Hepatocyte (in vitro differentiated cells): ENCODE measurements around the gene CENPU. TPM values are rescaled to one million over a fixed set of nuclear protein-coding genes. Genes with fewer than 3 reads are reported as not detected.
A peak's percentile ranks its signal among the peaks of the same experiment; 100 is the strongest.
"Not testable (repeated sequence)": the region's sequence is repeated elsewhere in the genome, so short reads cannot be mapped to it uniquely, and the experiment has no call there.

ENCODE experiments used
- DNase-seq: peaks from one replicate; pipeline ENCODE4 v3.0.0-alpha.2; 2016; ENCODE audit warnings: low spot score
- H2AFZ ChIP-seq: fragments of 200-600 bp; sonication (generic); 2 replicates; pipeline ENCODE4 v1.6.0; 2016; ENCODE audit warnings: antibody characterized with exemption, mild to moderate bottlenecking
- H3K27ac ChIP-seq: fragments of 200-600 bp; sonication (generic); 2 replicates; pipeline ENCODE4 v1.5.1; 2016; ENCODE audit warnings: mild to moderate bottlenecking
- H3K27me3 ChIP-seq: fragments of 200-600 bp; sonication (generic); 2 replicates; pipeline ENCODE4 v1.6.1; 2016
- H3K36me3 ChIP-seq: fragments of 200-600 bp; sonication (generic); replicated peaks from 2 replicates; pipeline ENCODE4 v1.5.1; 2016; ENCODE audit warnings: low read depth; ENCODE audit not compliant: insufficient read depth
- H3K4me1 ChIP-seq: fragments of 200-600 bp; sonication (generic); 2 replicates; pipeline ENCODE4 v1.5.1; 2016; ENCODE audit warnings: mild to moderate bottlenecking, moderate library complexity; ENCODE audit not compliant: insufficient read depth
- H3K4me2 ChIP-seq: fragments of 200-600 bp; sonication (generic); 2 replicates; pipeline ENCODE4 v1.6.0; 2016
- H3K4me3 ChIP-seq: fragments of 200-600 bp; sonication (generic); 2 replicates; pipeline ENCODE4 v1.5.1; 2016; ENCODE audit warnings: mild to moderate bottlenecking
- H3K79me2 ChIP-seq: fragments of 200-600 bp; sonication (generic); 2 replicates; pipeline ENCODE4 v1.6.0; 2017; ENCODE audit warnings: mild to moderate bottlenecking
- H3K9me2 ChIP-seq: fragments of 200-600 bp; sonication (generic); replicated peaks from 2 replicates; pipeline ENCODE4 v1.6.0; 2017; ENCODE audit warnings: mild to moderate bottlenecking; ENCODE audit not compliant: insufficient read depth
- H3K9me3 ChIP-seq: fragments of 200-600 bp; sonication (generic); 2 replicates; pipeline ENCODE4 v1.5.1; 2016; ENCODE audit warnings: low read depth, mild to moderate bottlenecking
- H4K20me1 ChIP-seq: fragments of 200-600 bp; sonication (generic); 2 replicates; pipeline ENCODE4 v1.6.0; 2016; ENCODE audit warnings: mild to moderate bottlenecking; ENCODE audit not compliant: insufficient read depth, poor library complexity, severe bottlenecking
- CTCF ChIP-seq: fragments of 200-600 bp; sonication (generic); IDR thresholded peaks from 2 replicates; pipeline ENCODE4 v1.5.1; 2016; ENCODE audit warnings: antibody characterized with exemption, mild to moderate bottlenecking; ENCODE audit not compliant: poor library complexity
- EZH2 ChIP-seq: fragments of 200-600 bp; sonication (generic); IDR thresholded peaks from 2 replicates; pipeline ENCODE4 v1.6.1; 2016; ENCODE audit warnings: antibody characterized with exemption, mild to moderate bottlenecking, borderline replicate concordance
- EZH2phosphoT487 ChIP-seq: fragments of 200-600 bp; sonication (generic); IDR thresholded peaks from one replicate; pipeline ENCODE4 v1.6.1; 2018; ENCODE audit warnings: antibody characterized with exemption, mild to moderate bottlenecking, low read depth, moderate library complexity; ENCODE audit not compliant: unreplicated experiment, severe bottlenecking
- WGBS: methylation state at CpG from one replicate; pipeline ENCODE4 v1.1.6; 2016; ENCODE audit warnings: low lambda C conversion rate; ENCODE audit errors: missing lambda C conversion rate; 5-methylcytosine and 5-hydroxymethylcytosine counted together
- polyA plus RNA-seq: library from polyadenylated mRNA; unstranded; fragments of >200 nt; fragmentation: Nextera tagmentation; extraction: Ambion mirVana; gene quantifications from 2 replicates; pipeline ENCODE4 v1.2.1, GENCODE V29; 2016
- total RNA-seq: library from RNA; depleted of rRNA; stranded (reverse); fragments of >200 nt; gene quantifications from 2 replicates; pipeline ENCODE4 v1.2.3, GENCODE V29; 2014

CENPU gene
- 10.0 and 10.2 TPM in 2 replicates for total RNA-seq
- 6.1 and 7.8 TPM in 2 replicates for polyA plus RNA-seq

DNA sequence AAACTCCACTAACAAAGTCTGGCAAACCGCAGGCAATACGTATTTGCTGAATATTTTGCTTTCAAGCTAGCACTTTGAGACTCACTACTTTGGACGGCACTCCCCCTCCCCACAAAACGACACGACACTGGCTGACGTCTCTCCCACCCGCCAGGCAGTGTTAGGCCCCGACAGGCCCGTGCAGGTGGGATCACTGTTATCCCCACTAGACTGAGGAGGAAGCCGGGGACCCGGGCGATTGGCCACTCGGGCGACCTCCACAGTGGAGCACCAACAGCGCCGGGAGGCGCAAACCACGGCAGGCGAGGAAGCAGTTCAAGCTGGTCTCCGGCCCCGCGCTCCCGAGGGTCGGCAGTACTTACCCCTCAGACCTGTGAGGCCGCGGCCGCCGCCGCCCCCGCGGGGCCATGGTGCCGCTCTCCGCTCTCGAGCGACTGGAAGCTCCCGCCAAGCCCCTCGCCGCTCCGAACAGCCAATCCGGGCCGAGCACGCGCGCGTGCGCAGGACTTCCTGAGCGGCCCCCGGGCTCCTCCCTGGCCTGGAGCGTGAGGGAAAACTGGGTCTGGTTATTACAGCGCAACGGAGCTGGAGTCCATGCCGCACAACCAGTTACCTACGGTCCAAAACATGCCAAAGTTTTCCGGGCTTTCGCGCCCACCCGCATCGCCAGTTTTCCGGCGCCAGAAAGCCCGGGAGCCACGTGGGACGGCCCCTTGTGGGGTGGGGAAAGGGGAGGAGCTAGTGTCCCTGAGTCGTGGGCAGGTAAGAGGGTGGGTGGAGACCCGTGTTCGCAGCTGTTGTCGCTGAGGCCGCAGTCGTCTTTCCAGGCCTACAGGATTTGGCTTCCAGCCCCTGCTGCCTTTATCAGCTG, at the start of gene CENPU:
TSS of gene CENPU (minus strand) at position 443 of the 871 bp plus-strand sequence. CDS start at position 409, 34 bp downstream.
- H3K27me3 ChIP-seq, result no peaks in the 10 kb centered on the region
- no peaks in the 10 kb centered on the region for H4K20me1 ChIP-seq
- peak within 1 kb of the TSS; percentile 60 for H3K4me3 ChIP-seq
- no peaks in the 10 kb centered on the region for H3K36me3 ChIP-seq
- H2AFZ ChIP-seq, result peak within 1 kb of the TSS; percentile 80
- peak within 1 kb of the TSS; percentile 56 for H3K27ac ChIP-seq
- 1% methylated on average over 47 of the region's 69 CpGs for WGBS
- peak; percentile 98 for DNase-seq
- H3K4me1 ChIP-seq, result no peaks in the 10 kb centered on the region
- H3K4me2 ChIP-seq, result peak within 1 kb of the TSS; percentile 90
- TF ChIP-seq EZH2 (no peak), EZH2phosphoT487 (no peak), CTCF (no peak)
- H3K79me2 ChIP-seq, result peaks cover 28% of the 10 kb centered on the region
- H3K9me2 ChIP-seq, result no peaks in the 10 kb centered on the region
- H3K9me3 ChIP-seq, result no peaks in the 10 kb centered on the region

- H3K27me3 ChIP-seq, result no peaks in the 10 kb centered on the region
- no peak overlapping the region for H3K4me3 ChIP-seq
- H3K4me2 ChIP-seq, result no peak overlapping the region
- H2AFZ ChIP-seq, result no peak overlapping the region
- no peaks in the 10 kb centered on the region for H3K79me2 ChIP-seq
- no peaks in the 10 kb centered on the region for H4K20me1 ChIP-seq
- no peaks in the 10 kb centered on the region for H3K9me3 ChIP-seq
- no peaks in the 10 kb centered on the region for H3K4me1 ChIP-seq
- H3K27ac ChIP-seq, result no peak overlapping the region
- no peak for TF ChIP-seq EZH2
- TF ChIP-seq EZH2phosphoT487, result no peak
- no peak for TF ChIP-seq CTCF
- 79% methylated on average over 17 of the region's 17 CpGs for WGBS
- DNase-seq, result no peak
- no peaks in the 10 kb centered on the region for H3K9me2 ChIP-seq
- peaks cover under 1% of the 10 kb centered on the region for H3K36me3 ChIP-seq
These were observed 49.0 kb upstream of the CENPU start for GRCh38 chr4:184782731-184783373.

GRCh38 chr4:184779160-184779559, 45.3 kb upstream of the CENPU start:
- H3K9me2 ChIP-seq, H3K27me3 ChIP-seq, H4K20me1 ChIP-seq, H3K4me2 ChIP-seq, H3K9me3 ChIP-seq, H3K4me3 ChIP-seq, H3K36me3 ChIP-seq, DNase-seq, H3K4me1 ChIP-seq, H2AFZ ChIP-seq, H3K27ac ChIP-seq, H3K79me2 ChIP-seq: not testable (repeated sequence)
- 83% methylated on average over 4 of the region's 4 CpGs for WGBS

GRCh38 chr4:184778325-184778724, 44.4 kb upstream of the CENPU start:
- Histone ChIP-seq H3K36me3 (no peaks in the 10 kb centered on the region), H3K79me2 (no peaks in the 10 kb centered on the region), H3K4me2 (no peak overlapping the region), H2AFZ (no peak overlapping the region), H3K27me3 (no peaks in the 10 kb centered on the region), H3K9me3 (no peaks in the 10 kb centered on the region), H3K27ac (no peak overlapping the region), H3K4me3 (no peak overlapping the region), H4K20me1 (no peaks in the 10 kb centered on the region), H3K9me2 (no peaks in the 10 kb centered on the region), H3K4me1 (no peaks in the 10 kb centered on the region)
- TF ChIP-seq CTCF (no peak), EZH2phosphoT487 (no peak), EZH2 (no peak)
- 85% methylated on average over 8 of the region's 8 CpGs for WGBS
- DNase-seq, result no peak
